ENCODE results near the gene TAF9.

GRCh38 chr5:69343083-69343482, 26.2 kb downstream of the TAF9 start:
- TF ChIP-seq POLR2A (IDR thresholded peaks at IDR 0.05) = no peak
- TF ChIP-seq CTCF (IDR thresholded peaks at IDR 0.05) = no peak

All from Peyer's patch (tissue), 4 donors.